KOPT-K1 (cell line): Measurements from ENCODE around the gene CDKN2B-AS1.

Experiments
- H3K27ac ChIP-seq: fragments of 200-600 bp; sonication (generic); 2 replicates; pipeline ENCODE4 v1.5.1; 2016; ENCODE audit warnings: antibody characterized with exemption, mild to moderate bottlenecking, low read depth, low read length; ENCODE audit not compliant: poor library complexity, severe bottlenecking
- H3K36me3 ChIP-seq: fragments of 200-600 bp; sonication (generic); 2 replicates; pipeline ENCODE4 v1.5.1; 2017; ENCODE audit warnings: antibody characterized with exemption, mild to moderate bottlenecking, low read length, moderate library complexity; ENCODE audit not compliant: insufficient read depth
- H3K9me3 ChIP-seq: fragments of 200-600 bp; sonication (generic); 2 replicates; pipeline ENCODE4 v1.5.1; 2017; ENCODE audit warnings: antibody characterized with exemption, low read length, mild to moderate bottlenecking; ENCODE audit not compliant: insufficient read depth, poor library complexity, severe bottlenecking

The CDKN2B-AS1 gene

GRCh38 chr9:22008717-22009505, 14.3 kb downstream of the CDKN2B-AS1 start, which contains the start of gene CDKN2B:
Gene CDKN2B, minus strand, starts transcription at chr9:22009305. Its CDS starts 352 bp downstream, at chr9:22008953.
- Histone ChIP-seq H3K9me3 (no peaks in the 10 kb centered on the region), H3K27ac (peak within 1 kb of the TSS; percentile 43), H3K36me3 (no peaks in the 10 kb centered on the region)

GRCh38 chr9:22009506-22009867, 14.9 kb downstream of the CDKN2B-AS1 start:
- H3K9me3 ChIP-seq: no peaks in the 10 kb centered on the region
- no peak overlapping the region for H3K27ac ChIP-seq
- H3K36me3 ChIP-seq: no peaks in the 10 kb centered on the region

GRCh38 chr9:22010866-22011625, 16.5 kb downstream of the CDKN2B-AS1 start:
- H3K27ac ChIP-seq: no peak overlapping the region
- no peaks in the 10 kb centered on the region for H3K9me3 ChIP-seq
- no peaks in the 10 kb centered on the region for H3K36me3 ChIP-seq

GRCh38 chr9:22022396-22022795, 27.8 kb downstream of the CDKN2B-AS1 start:
- H3K36me3 ChIP-seq: peaks cover 60% of the 10 kb centered on the region
- no peak overlapping the region for H3K27ac ChIP-seq
- H3K9me3 ChIP-seq: peaks cover 99% of the 10 kb centered on the region

- no peak overlapping the region for H3K27ac ChIP-seq
- H3K36me3 ChIP-seq: peaks cover 82% of the 10 kb centered on the region
- peaks cover 59% of the 10 kb centered on the region for H3K9me3 ChIP-seq
Measured at GRCh38 chr9:22026696-22027095, 32.1 kb downstream of the CDKN2B-AS1 start.

- Histone ChIP-seq H3K27ac (no peak overlapping the region), H3K9me3 (peaks cover 42% of the 10 kb centered on the region), H3K36me3 (peaks cover 99% of the 10 kb centered on the region)
Measured at GRCh38 chr9:22028394-22028793, 33.8 kb downstream of the CDKN2B-AS1 start.

GRCh38 chr9:22029231-22029630, 34.6 kb downstream of the CDKN2B-AS1 start:
- Histone ChIP-seq H3K36me3 (peaks cover 100% of the 10 kb centered on the region), H3K27ac (no peak overlapping the region), H3K9me3 (peaks cover 33% of the 10 kb centered on the region)

- Histone ChIP-seq H3K9me3 (peaks cover 24% of the 10 kb centered on the region), H3K27ac (no peak overlapping the region), H3K36me3 (peaks cover 100% of the 10 kb centered on the region)
Measured at GRCh38 chr9:22030101-22030598, 35.6 kb downstream of the CDKN2B-AS1 start.

- no peak overlapping the region for H3K27ac ChIP-seq
Measured at GRCh38 chr9:22031655-22032411, 37.2 kb downstream of the CDKN2B-AS1 start.

GRCh38 chr9:22033012-22033630, 38.5 kb downstream of the CDKN2B-AS1 start:
- Histone ChIP-seq H3K36me3 (peaks cover 100% of the 10 kb centered on the region), H3K9me3 (no peaks in the 10 kb centered on the region), H3K27ac (no peak overlapping the region)

More at GRCh38 chr9:22031655-22032411, 37.2 kb downstream of the CDKN2B-AS1 start:
- Histone ChIP-seq H3K9me3 (peaks cover 7% of the 10 kb centered on the region), H3K36me3 (peaks cover 100% of the 10 kb centered on the region)

GRCh38 chr9:22035591-22036011, 41.0 kb downstream of the CDKN2B-AS1 start:
- Histone ChIP-seq H3K27ac (peak overlapping the region; percentile 45), H3K9me3 (no peaks in the 10 kb centered on the region), H3K36me3 (peaks cover 100% of the 10 kb centered on the region)

GRCh38 chr9:22036866-22037626, 42.5 kb downstream of the CDKN2B-AS1 start:
- H3K36me3 ChIP-seq: peaks cover 100% of the 10 kb centered on the region
- H3K27ac ChIP-seq: peak overlapping the region; percentile 9
- H3K9me3 ChIP-seq: no peaks in the 10 kb centered on the region

GRCh38 chr9:22037954-22038690, 43.5 kb downstream of the CDKN2B-AS1 start:
- Histone ChIP-seq H3K9me3 (no peaks in the 10 kb centered on the region), H3K27ac (peak overlapping the region; percentile 9), H3K36me3 (peaks cover 100% of the 10 kb centered on the region)
